Measurements from ENCODE around the gene MYO3A. TPM values are rescaled to one million over a fixed set of nuclear protein-coding genes. Genes with fewer than 3 reads are reported as not detected.

The MYO3A gene
- total RNA-seq, 1 experiment from 2014 or later = not detected

DNA sequence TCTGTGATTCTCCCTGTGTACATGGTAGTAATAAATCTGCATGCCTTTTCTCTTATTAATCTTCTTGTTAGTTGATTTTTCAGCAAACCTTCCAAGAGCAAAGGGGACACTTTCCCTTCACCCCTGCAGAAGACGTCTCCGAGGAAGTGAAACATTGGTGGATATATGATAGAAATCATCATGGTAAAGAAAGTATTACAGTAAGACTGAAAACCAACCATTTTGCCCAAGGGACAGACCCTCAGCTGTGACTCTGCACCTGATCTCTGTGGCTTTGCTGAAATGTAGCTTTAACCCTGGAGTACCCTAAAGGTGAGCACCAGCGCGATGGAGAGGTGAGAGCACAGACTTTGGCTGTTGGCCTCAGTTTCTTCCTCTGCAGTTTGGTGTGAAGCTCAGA is 32.8 kb upstream of the MYO3A start:
- in situ Hi-C loops (cut with HindIII; ENCODE audit: low pct_unique_long_range_greater_than_20kb, low sequenced_read_pairs) = no loop called here
- Histone ChIP-seq H3K4me3 (ENCODE audit: low read depth in 2 of 2, low read length in 2 of 2) (no peak overlapping the region), H3K27me3 (ENCODE audit: control insufficient read depth, insufficient read depth, low read length) (no peaks in the 10 kb centered on the region), H3K36me3 (ENCODE audit: control insufficient read depth, insufficient read depth, low read length) (no peaks in the 10 kb centered on the region), H3K27ac (ENCODE audit: low read length) (no peak overlapping the region), H3K9me3 (ENCODE audit: control insufficient read depth, insufficient read depth, low read depth, low read length) (no peaks in the 10 kb centered on the region), H3K4me1 (ENCODE audit: control insufficient read depth, insufficient read depth, low read length) (no peaks in the 10 kb centered on the region)
- DNase-seq (ENCODE audit: low read depth, low spot score) (no peak), ATAC-seq (no peak)
- TF ChIP-seq, protein P1, sequence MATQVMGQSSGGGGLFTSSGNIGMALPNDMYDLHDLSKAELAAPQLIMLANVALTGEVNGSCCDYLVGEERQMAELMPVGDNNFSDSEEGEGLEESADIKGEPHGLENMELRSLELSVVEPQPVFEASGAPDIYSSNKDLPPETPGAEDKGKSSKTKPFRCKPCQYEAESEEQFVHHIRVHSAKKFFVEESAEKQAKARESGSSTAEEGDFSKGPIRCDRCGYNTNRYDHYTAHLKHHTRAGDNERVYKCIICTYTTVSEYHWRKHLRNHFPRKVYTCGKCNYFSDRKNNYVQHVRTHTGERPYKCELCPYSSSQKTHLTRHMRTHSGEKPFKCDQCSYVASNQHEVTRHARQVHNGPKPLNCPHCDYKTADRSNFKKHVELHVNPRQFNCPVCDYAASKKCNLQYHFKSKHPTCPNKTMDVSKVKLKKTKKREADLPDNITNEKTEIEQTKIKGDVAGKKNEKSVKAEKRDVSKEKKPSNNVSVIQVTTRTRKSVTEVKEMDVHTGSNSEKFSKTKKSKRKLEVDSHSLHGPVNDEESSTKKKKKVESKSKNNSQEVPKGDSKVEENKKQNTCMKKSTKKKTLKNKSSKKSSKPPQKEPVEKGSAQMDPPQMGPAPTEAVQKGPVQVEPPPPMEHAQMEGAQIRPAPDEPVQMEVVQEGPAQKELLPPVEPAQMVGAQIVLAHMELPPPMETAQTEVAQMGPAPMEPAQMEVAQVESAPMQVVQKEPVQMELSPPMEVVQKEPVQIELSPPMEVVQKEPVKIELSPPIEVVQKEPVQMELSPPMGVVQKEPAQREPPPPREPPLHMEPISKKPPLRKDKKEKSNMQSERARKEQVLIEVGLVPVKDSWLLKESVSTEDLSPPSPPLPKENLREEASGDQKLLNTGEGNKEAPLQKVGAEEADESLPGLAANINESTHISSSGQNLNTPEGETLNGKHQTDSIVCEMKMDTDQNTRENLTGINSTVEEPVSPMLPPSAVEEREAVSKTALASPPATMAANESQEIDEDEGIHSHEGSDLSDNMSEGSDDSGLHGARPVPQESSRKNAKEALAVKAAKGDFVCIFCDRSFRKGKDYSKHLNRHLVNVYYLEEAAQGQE (IDR thresholded peaks at IDR 0.05; ENCODE audit: insufficient read depth in 1 of 2, low read depth in 2 of 2, low read length in 1 of 2) = no peak
- TF ChIP-seq POLR2AphosphoS5 (IDR thresholded peaks at IDR 0.05; ENCODE audit: low read depth, low read length) = no peak
- TF ChIP-seq, protein P2, sequence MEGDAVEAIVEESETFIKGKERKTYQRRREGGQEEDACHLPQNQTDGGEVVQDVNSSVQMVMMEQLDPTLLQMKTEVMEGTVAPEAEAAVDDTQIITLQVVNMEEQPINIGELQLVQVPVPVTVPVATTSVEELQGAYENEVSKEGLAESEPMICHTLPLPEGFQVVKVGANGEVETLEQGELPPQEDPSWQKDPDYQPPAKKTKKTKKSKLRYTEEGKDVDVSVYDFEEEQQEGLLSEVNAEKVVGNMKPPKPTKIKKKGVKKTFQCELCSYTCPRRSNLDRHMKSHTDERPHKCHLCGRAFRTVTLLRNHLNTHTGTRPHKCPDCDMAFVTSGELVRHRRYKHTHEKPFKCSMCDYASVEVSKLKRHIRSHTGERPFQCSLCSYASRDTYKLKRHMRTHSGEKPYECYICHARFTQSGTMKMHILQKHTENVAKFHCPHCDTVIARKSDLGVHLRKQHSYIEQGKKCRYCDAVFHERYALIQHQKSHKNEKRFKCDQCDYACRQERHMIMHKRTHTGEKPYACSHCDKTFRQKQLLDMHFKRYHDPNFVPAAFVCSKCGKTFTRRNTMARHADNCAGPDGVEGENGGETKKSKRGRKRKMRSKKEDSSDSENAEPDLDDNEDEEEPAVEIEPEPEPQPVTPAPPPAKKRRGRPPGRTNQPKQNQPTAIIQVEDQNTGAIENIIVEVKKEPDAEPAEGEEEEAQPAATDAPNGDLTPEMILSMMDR (IDR thresholded peaks at IDR 0.05) = no peak
- POLR2A ChIA-PET = no interaction called here
- CTCF ChIA-PET = no interaction called here
- intact Hi-C loops (cut with micrococcal nuclease; ENCODE audit: unreplicated experiment) = no loop called here
- BruUV-seq (replicated peaks) = no TSS peak

DNA sequence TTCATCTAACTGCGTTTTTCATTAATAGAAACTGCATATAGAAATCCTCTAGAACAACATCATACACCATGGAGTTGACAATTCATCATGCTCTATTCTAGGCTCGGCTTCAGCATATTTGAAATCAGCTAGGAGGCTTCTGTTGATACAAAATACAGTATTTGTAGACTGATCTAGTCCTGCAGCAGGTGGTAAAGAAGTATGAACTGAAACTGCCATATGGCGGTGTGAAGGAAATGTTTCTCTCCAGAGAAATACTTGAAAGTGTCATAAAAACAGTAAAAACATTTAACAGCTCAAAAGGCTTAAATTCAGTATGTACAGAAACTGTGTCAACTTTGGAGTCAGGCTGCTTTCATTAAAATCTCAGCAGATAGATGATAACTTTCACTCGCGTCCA is 32.0 kb upstream of the MYO3A start:
- CTCF ChIA-PET = no interaction called here
- ATAC-seq = no peak
- BruUV-seq (replicated peaks) = no TSS peak

More for the DNA sequence above, 32.0 kb upstream of the MYO3A start:
- Histone ChIP-seq H3K27me3 (ENCODE audit: control insufficient read depth, insufficient read depth, low read length) (no peaks in the 10 kb centered on the region), H3K36me3 (ENCODE audit: control insufficient read depth, insufficient read depth, low read length) (no peaks in the 10 kb centered on the region), H3K4me1 (ENCODE audit: control insufficient read depth, insufficient read depth, low read length) (no peaks in the 10 kb centered on the region), H3K27ac (ENCODE audit: low read length) (no peak overlapping the region), H3K4me3 (ENCODE audit: low read depth in 2 of 2, low read length in 2 of 2) (no peak overlapping the region), H3K9me3 (ENCODE audit: control insufficient read depth, insufficient read depth, low read depth, low read length) (no peaks in the 10 kb centered on the region)
- POLR2A ChIA-PET = no interaction called here
- intact Hi-C loops (cut with micrococcal nuclease; ENCODE audit: unreplicated experiment) = no loop called here
- in situ Hi-C loops (cut with HindIII; ENCODE audit: low pct_unique_long_range_greater_than_20kb, low sequenced_read_pairs) = no loop called here
- TF ChIP-seq POLR2AphosphoS5 (IDR thresholded peaks at IDR 0.05; ENCODE audit: low read depth, low read length) (no peak), SIN3A (IDR thresholded peaks at IDR 0.05; ENCODE audit: borderline replicate concordance, insufficient read depth, low read depth, low read length) (no peak), TCF7L2 (IDR thresholded peaks at IDR 0.05; ENCODE audit: low read depth, low read length) (no peak)
- TF ChIP-seq, protein P1 (IDR thresholded peaks at IDR 0.05; ENCODE audit: insufficient read depth in 1 of 2, low read depth in 2 of 2, low read length in 1 of 2) = no peak
- TF ChIP-seq, protein P2 (IDR thresholded peaks at IDR 0.05) = no peak
- DNase-seq (ENCODE audit: low read depth, low spot score) = no peak
